Right atrium auricular region (tissue), 2 donors: ENCODE data around the gene ZNF723. TPM values are rescaled to one million over a fixed set of nuclear protein-coding genes. Genes with fewer than 3 reads are reported as not detected.

Source experiments
- DNase-seq: peaks from one replicate; pipeline ENCODE4 v3.0.0-alpha.2; 2019; ENCODE audit warnings: low spot score
- H3K27ac ChIP-seq, 2 donors: fragments of 200-600 bp; sonication (generic); 1 replicate in 1 of 2; 2 replicates in 1 of 2; pipeline ENCODE4 v1.5.1; 2016 to 2019
- H3K27me3 ChIP-seq, 2 donors: fragments of 200-600 bp; sonication (generic); one replicate each; pipeline versions ENCODE4 v1.5.1 to v1.6.0; 2017 to 2019
- H3K36me3 ChIP-seq: fragments of 200-600 bp; sonication (generic); one replicate; pipeline ENCODE4 v1.5.1; 2016
- H3K4me1 ChIP-seq, 2 donors: fragments of 200-600 bp; sonication (generic); one replicate each; pipeline versions ENCODE4 v1.5.1 to v1.6.0; 2017 to 2019
- H3K4me3 ChIP-seq, 2 donors: fragments of 200-600 bp; sonication (generic); 1 replicate in 1 of 2; 2 replicates in 1 of 2; pipeline ENCODE4 v1.5.1; 2017 to 2019; ENCODE audit warnings: mild to moderate bottlenecking in 1 of 2, moderate library complexity in 1 of 2
- H3K9me3 ChIP-seq, 2 donors: fragments of 200-600 bp; sonication (generic); one replicate each; pipeline ENCODE4 v1.5.1; 2019
- CTCF ChIP-seq, 2 donors: fragments of 200-600 bp; sonication (generic); IDR thresholded peaks; one replicate each; pipeline ENCODE4 v1.5.1; 2019; ENCODE audit warnings: antibody characterized with exemption in 2 of 2
- total RNA-seq, 2 donors: library from RNA; depleted of rRNA; stranded (reverse); fragments of >200 nt; gene quantifications; one replicate each; pipeline ENCODE4 v1.1.0, GENCODE V29; 2016

The ZNF723 gene
- total RNA-seq, 2 donors from 2014 or later: not detected

- DNase-seq: no peak
- no peak for TF ChIP-seq CTCF (IDR thresholded peaks at IDR 0.05)
- Histone ChIP-seq H3K9me3 (peaks cover 0 to 24% of the 10 kb centered on the region in 2 donors), H3K4me1 (no peaks in the 10 kb centered on the region), H3K27ac (no peak overlapping the region), H3K4me3 (no peak overlapping the region), H3K27me3 (no peaks in the 10 kb centered on the region), H3K36me3 (no peaks in the 10 kb centered on the region)
Observed at GRCh38 chr19:22893855-22894270, 61.8 kb downstream of the ZNF723 start.

GRCh38 chr19:22901431-22902130, 69.5 kb downstream of the ZNF723 start:
- Histone ChIP-seq H3K36me3 (no peaks in the 10 kb centered on the region), H3K9me3 (peaks cover 0 to 23% of the 10 kb centered on the region in 2 donors), H3K27me3 (no peaks in the 10 kb centered on the region), H3K4me1 (no peaks in the 10 kb centered on the region), H3K4me3 (no peak overlapping the region), H3K27ac (no peak overlapping the region)
- DNase-seq: no peak
- TF ChIP-seq CTCF (IDR thresholded peaks at IDR 0.05): no peak

Other genes starting within 250 kb of the ZNF723 start
- under 1 TPM; 0.08 to 0.19 TPM for gene ZNF492, start 198.0 kb upstream of the ZNF723 start, total RNA-seq
- under 1 TPM in 1 of 2 donors, not detected in 1; 0.11 TPM for gene ZNF99, start 48.1 kb upstream of the ZNF723 start, total RNA-seq
- gene ZNF728, start 170.9 kb downstream of the ZNF723 start, total RNA-seq: 1 to 10 TPM; 4.1 to 4.4 TPM